OCI-M1 (cell line): ENCODE measurements around the gene NEK4.

ENCODE experiments used
- DNase-seq: peaks from one replicate; lab custom pipeline; 2025; lab: John Stamatoyannopoulos, UW

NEK4 gene

GRCh38 chr3:52663098-52663497 is 107.6 kb downstream of the NEK4 start:
- no peak for DNase-seq

DNA sequence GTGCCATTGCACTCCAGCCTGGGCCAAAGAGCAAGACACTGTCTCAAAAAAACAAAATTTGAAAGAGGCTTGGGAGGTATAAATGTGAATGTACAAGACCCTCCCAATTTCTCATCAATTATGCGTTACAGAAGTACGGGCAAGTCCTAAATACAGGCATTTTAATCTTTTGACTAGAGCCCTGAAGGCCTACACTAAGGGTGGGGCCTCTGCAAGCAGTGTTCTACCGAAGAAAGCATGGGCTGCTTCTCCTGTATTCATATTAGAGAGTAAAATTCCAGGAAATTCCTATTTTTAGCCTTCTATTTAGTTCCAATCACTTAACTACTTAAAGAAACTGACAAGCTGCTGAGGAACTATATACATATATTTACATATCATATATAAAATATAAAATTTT is 110.7 kb downstream of the NEK4 start:
- DNase-seq: no peak
